Stimulated activated CD8-positive, alpha-beta memory T cell treated with anti-CD3 and anti-CD28 coated beads, Interleukin-12 subunit alpha, Interleukin-12 subunit beta, amount 100 ng/mL, for 1 hour (primary cell): Measurements from ENCODE around the gene VSTM4.

Source experiments
- DNase-seq: peaks from one replicate; pipeline ENCODE4 v3.0.0-alpha.2; 2020; ENCODE audit warnings: low read depth

The VSTM4 gene

DNA sequence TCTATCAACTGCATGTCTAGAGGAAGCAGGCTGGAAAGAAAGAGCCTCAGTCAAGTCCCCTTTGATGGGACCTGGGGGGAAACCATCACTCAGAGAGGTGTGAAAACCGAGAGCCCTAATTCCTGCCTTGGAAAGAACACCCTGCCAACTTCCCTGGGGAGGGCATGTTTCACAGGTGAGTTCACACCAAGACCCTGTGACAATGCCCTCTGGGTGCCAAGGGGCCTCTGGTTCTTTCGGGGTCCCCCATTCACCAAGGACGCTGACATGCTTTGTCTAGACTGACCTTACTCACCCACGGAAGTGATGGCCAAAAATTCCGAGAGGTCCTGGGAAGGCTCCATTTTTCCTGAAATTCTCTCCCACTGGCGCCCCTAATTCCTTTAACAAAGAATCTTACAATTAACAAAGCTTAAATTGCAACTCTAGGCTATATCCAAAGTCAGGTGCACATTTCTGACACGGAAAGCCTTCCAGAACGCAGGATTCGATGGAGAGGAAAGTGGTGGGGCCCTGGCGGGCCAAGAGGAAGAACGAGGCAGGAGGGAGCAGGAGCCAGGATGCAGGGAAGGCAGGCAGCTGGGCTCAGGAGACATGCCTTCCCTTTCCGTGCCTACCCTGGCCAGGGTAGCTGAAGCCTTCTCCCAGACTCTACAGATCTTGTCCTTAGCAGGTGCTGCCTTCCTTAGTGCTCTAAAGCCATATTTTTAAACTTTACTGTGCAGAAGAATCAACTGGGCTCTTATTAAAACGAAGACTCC lies 23.7 kb downstream of the VSTM4 start:
- DNase-seq: no peak

DNA sequence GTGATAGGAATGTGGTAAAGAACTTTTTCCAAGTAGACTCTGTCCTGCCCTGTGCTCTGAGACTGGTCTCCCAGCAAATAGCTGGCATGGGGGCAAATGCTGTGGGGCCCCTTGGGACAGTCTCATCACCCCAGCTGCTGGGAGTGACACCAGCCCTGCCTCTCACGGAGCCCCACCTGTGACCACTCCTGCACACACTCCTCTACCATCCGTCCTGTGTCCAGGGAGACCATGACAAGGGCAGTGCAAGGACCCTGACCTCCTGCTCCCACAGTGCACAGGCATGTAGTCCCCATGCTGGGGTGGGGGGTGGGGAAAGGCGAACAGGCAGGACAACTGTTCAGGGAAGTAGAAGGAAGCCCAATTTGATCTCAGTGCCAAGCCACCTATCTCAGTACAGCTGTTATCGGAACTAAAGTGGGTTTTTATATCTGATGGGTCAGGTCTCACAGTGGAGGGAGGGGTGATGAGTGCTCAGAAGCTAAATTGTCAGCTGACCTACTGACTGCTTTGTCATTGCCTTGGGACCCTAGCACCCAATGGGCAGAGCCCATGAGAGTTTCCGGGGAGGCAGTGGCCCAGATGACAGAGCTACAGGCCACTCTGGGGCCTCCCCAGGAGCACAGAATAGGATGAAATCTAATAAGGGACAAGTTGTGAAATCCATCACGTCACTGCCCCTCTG lies 24.5 kb downstream of the VSTM4 start:
- DNase-seq: no peak

DNA sequence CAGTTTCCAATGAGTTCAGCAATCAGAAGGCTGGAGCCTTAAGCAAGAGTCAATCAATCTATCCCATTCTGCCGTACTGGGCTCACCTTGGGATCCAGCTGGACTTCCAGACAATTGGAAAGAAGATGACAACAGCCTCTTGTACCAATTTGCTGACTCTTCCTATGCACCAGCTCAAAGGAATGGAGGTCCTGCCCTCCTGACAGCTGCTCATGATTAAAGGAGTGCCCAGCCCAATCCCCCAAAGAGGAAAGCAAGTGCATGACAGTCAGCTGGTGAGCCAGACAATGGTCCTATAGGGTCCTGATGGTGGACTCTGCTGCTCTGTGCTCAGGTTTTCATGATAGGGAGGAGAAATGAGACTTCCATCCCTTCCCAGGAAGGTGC lies 25.1 kb downstream of the VSTM4 start:
- no peak for DNase-seq

DNA sequence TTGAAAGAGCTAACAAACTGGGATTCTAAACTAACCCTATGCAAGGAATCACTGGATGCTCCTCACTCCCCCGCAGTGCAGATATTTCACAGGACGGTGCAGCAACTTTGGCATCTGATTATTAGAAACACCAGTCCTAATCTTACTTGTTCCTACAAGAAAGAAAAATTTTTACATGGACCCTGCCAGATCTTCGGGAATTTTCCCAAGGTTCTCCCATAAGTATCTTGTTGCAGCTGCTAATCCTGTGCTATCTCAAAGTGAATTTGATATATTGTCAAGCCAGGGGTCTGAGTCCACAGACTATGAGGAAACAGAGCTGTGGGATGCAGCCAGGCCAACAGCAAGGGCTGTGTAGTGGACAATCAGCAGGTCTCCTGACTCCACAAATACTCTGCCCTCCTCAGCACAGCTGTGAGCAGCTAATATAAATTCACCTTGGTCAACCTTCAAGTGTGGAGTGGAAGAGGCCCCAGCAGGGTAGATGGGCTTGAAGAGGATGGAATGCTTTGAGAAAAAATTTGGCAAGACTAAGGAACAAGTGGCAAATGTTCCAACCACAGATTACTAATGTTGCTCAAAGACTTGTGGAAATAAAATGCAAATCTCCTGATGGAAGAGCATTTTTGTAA lies 25.6 kb downstream of the VSTM4 start:
- DNase-seq: no peak

DNA sequence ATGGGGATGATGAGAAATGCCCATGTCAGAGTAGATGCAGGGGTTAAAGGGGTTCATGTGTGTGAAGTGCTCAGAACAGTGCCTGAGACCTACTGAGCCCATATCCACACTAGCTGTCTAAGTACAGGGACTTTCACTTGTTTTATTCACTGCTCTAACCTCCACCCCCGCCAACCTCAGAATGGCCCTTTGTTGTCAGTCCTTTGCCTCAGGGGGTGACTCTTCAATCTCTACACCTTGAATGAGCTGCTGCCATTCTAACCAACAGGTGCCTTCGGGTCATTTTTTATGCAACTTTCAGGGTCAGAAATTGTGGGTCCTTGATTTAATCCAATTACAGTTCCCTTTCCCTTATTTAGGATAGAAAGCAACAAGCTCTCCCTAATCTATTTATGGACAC lies 26.2 kb downstream of the VSTM4 start:
- no peak for DNase-seq

DNA sequence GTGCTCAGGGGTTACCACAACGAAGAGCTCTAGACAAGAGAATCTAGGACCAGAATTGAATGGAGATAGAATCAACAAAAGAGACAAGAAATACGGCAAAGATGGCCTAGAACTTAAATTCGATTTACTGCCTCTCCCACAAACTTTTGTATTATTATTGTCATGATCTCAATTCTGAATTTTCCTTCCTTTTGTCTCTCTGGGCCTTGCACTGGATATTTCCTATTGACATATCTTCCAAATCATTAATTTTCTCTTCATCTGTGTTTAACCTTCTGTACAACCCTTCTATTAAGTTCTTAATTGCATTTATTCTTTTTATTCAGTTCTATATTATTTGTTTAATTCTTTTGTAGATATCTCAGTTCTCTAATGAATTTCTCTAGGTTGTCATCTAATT lies 28.4 kb downstream of the VSTM4 start:
- DNase-seq: no peak

DNA sequence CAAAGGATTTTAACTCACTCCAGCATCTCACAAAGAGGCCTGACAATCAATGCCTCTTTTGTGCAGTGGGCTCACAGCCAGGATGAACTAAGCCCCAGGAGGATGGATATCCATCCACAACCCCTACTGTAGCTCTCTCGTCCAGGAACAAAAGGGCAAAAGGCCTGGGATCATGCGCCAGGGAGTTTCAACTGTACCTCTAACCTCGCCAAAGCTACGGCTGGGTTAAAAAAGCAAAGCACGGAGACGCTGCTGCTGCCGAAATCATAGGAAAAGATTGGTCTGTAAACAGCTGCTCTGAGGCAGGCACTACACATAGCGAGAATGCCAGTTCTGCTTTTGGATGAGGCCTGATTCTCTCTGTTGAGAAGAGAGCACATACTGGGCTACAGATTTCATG lies 32.1 kb downstream of the VSTM4 start:
- DNase-seq: no peak

DNA sequence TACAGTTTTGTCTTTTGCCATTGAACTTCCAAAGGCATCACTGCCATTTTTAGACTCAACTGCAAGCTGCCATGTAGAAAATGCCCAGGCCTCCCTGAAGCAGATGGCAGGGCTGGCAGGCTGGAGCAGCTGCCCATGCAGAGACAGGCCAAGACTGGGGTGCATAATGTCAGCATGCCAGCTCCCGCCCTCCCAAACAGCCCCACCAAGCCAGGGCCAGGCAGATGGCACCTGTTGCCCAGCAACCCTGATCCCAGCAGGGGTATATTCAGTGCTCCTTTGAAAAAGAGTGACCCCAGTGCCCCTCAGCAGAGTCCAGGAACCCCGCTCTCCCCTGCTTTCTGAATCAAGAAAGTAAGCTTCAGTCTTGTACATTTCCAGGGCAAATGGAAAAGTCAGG lies 32.6 kb downstream of the VSTM4 start:
- no peak for DNase-seq

DNA sequence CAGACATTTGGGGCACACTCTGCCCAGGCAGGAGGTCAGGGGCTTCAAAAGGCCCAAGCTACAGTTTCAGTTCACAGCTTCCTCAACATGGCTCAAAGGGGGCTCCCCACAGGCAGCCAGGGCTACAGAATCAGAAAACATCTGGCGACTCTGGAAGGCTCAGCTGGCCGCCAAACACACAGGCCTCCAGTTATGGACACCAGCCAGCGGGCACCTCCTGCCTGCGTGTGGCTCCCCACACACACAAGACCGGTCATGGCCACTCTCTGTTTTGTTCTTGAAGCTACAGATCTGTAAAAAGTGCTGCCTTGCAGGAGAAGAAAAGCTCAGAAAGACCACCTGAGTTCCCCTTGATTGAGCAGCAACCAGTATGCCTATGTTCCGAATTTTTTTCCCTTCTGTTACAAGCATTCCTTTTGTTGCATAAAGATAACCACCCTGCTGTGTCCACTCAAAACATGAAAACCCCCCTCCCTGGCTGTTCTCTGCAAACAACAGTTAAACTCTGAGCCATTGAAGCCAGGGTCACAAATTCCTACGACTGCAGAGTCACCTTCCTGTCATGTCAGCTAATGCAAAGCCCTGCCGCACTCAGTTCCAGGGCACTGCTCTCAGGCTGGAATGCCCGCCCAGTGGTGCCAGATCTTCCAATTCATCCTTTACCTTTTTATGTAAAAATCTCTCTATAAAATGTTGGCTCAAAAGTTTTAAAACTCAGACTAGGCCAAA lies 33.6 kb downstream of the VSTM4 start:
- no peak for DNase-seq

DNA sequence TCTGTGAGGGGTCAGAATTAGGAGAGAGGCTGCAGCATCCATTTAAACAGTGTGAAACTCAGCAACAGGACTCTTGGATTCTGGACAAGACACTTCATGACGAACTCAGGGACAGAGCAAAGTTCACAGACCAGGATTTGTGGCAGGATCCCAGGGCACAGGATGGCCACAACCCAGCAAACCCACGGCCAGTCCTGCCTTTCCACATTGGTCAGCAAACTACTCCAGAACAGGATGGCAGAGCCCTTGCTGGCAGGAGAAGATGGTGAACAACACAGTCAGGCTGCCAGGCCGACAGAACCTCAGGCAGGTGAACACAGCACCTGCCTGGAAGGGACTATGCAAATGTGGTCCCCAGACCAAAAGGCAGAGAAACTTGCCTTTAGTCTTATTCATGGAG lies 34.4 kb downstream of the VSTM4 start:
- no peak for DNase-seq

DNA sequence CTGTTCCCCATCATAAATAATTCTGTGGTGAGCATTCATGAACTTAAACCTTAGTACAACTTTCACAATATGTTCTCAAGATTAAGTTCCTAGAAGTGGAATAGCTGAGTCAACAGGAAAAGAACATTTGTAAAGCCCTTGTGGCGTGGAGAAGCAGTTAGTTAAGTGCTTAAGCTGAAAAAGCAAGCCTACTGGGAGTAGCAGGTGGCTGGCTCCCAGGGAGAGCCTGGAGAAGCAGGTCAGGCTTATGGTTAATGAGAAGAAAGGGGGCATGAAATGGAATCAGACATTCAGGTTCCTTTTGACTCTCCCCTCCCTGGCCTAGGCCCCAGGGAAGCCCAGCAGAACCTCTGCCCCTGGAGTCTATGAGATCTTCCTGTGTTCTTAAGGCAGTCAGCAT lies 35.3 kb downstream of the VSTM4 start:
- DNase-seq: no peak

DNA sequence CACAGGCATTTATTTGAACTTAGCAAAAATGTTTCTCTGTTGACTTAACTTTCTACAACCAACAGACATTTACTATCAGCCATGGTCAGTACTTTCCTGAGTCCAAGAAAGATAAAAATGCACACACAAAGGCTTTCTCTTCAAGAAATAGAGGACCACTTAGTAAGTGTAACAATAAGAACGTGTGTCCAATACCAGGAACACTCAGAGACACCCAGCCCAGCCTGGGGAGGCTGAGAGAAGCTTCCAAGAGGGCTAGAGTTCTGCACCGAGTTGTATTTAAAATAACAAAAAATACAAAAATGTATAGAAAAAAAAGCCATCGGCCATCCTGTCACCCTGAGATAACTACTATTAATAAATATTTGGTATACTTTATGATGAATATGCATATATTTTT lies 35.8 kb downstream of the VSTM4 start:
- DNase-seq: no peak

DNA sequence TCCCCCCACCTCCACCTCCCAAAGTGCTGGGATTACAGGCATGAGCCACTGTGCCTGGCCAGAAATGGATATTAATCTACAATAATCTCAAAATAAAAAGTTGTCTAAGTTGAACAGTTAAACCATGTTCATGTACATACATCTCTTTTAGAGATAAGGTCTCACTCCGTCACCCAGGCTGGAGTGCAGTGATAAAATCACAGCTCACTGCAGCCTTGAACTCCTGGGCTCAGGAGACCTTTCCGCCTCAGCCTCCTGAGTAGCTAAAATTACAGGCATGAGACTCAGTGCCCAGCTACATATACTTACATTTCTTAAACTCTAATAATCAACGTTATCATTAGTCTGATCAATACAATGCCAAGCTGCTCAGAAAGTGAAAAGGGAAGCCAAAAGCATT lies 36.2 kb downstream of the VSTM4 start:
- DNase-seq: no peak

DNA sequence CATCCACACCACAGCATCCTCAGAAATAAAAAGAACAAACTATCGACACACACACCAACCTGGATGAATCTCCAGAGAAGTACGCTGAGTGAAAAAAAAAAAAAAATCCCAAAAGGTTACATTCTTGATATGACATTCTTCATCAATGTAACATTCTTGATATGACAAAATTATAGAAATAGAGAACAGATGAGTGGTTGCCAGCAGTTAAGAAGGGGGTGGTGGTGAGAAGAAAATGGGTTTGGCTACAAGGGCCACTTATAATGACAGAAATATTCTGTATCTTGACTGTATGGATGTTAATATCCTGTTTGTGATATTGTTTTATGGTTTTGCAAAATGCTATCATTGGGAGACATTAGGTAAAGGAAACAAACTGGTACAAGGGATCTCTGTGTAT lies 36.9 kb downstream of the VSTM4 start:
- no peak for DNase-seq

DNA sequence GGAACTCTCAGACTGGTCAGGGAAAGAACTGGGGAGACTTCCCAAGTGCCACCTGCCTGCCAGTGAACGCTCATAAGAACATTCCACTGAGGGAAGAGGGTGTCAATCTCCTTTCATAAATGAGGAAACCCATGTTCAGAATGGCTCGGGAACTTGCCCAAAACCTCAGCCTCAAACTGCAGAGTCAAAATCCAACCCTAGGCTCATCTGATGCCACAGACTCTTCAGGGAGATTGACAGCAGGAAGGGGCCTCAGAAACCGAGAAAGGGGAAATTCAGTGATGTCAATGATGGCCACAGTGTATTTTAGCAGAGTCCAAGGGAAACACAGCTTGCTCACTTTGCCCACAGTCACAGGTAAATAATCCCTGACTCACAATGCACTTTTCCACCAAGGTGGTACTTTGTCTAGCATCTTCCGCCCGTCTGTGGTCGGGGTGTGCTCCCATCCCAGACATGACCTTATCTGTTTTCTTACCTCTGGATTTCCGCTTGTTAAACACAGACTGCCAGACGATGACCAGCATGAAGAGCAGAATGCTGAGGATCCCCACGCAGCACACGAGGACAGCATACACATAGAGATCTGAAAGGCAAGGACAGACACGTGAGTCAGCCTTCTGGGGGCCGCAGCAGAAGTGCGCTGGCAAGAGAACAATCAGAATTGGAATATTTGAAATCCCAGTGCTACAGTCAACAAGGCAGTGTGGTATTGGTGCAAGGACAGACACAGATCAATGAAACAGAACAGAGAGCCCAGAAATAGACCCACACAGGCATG lies 38.4 kb downstream of the VSTM4 start:
- DNase-seq: no peak

DNA sequence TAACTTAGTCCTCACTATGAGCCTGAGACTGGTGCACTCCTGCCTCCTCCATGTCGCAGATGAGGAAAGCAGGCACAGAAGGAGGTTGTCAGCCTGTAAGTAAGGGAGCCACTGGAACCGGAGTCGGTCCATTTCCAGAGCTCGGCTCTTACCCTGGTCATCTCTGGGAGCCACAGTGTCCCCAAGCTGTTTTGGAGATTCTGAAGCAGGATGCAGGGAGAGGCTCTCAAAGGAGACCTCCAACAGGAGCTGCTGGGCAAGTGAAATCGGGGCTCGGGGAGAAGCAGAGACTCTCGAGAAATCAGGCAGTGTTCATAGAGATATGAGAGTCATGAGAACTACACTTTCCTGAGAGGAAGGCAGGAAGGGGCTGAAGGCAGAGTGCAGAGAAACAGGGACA lies 39.0 kb downstream of the VSTM4 start:
- no peak for DNase-seq

DNA sequence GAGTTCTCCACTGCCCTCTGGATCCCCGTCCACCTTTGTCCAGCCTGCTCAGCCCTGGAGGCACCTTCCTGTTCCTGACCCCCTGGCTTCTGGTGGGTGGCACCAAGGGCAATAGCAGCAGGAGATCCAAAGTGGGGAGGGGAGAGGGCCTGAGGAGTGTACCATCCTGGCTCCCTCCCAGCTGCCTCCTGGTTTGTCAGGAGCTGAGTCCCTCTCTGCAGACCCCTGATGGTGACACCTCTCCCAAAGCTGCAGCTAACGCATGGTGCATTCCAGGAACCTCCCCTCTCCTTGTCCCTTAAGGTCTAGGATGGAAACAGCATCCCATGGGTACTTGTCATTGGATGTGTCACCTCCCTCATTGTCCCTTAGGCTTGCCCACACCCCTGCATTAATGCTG lies 39.6 kb downstream of the VSTM4 start:
- DNase-seq: no peak

DNA sequence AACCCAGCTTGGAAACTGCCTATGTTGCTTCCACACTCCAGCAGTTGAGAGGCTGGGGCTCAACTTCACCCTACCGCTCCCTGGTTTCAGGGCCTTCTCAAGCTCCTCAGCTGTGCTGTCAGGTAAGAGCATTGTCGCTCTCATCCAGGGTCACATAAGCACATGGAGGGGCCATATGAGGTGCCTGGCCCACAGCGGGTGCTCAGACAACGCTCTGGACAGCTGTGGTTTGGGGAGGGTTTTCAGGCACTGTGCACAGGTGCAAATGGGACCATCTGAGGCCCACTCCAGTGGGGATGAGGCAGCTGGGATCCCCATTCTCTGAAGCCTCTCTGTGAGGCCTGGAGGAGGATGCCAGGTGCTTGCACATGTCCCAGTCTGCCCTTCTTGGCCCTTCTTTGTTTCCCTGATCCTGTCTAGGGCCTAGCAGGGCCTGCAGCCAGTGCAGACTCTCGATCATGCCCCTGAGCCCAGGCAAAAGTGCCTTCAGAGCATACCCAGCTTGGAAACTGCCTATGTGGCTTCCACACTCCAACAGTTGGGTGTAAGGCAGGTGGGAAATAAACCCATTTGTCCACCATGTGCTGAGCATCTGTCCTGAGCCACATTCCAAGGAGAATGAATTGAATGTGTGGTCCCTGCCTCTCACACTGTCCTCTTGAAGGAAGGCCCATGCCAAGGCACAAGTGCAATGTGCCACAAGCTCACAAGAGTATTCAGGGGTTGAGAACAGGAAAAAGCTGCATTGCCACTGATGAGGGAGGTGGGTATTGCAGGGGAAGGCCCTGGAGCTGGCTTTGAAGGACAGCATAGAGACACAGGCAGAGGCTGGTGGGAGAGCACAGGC lies 40.3 kb downstream of the VSTM4 start:
- DNase-seq: no peak

DNA sequence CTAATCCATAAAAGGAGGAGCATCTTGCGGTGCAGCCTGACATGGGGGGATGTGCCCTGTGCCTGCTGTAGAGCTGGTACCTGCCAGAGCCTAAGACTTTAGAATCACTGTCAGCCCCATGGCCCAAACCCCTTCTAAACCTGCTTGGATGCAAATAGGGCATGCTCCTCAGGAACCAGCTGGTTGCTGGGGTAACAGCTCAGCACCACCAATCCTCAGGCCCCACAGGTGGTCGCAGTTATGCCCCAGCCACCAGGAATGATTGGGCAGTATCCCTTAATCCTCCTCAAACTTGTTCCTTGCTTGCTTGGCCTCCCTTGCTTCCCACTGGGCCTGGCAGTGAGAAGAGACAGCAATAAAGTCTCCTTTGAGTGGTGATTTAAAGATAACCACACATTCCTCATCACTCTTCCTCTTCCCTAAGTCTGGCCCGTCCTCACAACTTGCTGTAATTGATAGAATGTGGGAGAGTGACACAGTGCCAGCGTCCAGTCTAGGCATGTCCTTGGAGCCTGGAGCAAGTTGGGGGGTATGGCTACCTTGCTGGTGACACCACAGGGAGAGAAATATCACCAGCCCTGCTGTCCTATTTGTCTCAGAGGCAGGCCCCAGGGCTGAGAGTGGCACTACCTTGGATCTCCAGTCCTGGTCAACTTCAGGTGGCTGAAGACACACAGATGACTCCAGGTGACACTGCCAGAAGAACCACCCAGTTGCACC lies 43.0 kb downstream of the VSTM4 start:
- DNase-seq: no peak

DNA sequence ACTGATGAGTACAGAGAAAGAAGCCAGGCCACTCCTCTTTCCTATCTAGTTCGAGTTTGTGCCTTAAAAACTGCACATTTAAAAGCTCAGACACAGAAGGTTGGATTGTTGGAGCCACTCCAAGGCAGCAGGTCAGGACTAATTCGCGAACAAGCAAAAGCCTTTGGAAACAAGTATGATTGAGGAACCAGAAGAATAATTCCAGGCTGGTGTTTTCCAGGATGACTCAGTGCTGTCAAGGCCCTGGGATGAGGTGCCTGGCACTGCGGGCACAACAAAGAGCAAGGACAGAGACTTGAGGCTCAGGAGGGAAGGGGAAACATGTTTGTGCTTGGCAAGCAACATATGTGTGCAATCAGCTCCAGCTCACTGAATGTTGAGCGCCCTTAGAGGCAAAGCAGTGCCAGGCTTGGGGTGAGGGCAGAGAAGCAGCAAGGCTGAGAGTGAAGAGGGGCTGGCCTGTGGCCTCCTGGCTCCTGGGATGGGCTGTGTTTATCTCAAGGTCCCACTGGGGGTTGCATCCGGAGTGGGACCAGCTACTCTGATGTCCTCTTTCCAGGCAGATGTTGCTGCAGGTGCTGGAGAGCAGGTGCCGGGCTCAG lies 44.1 kb downstream of the VSTM4 start:
- DNase-seq: no peak
